IMR-90 (cell line): ENCODE measurements around the gene OPA3. TPM values are rescaled to one million over a fixed set of nuclear protein-coding genes. Genes with fewer than 3 reads are reported as not detected.

Experiments used
- ATAC-seq: fragments of 200-7000 bp; cut with Tn5 transposase; 2 replicates; pipeline ENCODE4 v1.9.1; 2020; ENCODE audit warnings: low read depth, mild to moderate bottlenecking, moderate library complexity
- BruUV-seq: library from RNA; stranded (reverse); fragments of 400-500 nt; replicated peaks from 2 replicates; lab custom pipeline; 2021; lab: Mats Ljungman, UMichigan
- CTCF ChIA-PET: fragments of 300-600 bp; formaldehyde crosslinking; extraction: SDS; loops from one replicate; lab custom pipeline; 2021; ENCODE audit warnings: antibody characterized with exemption; lab: Yijun Ruan, JAX
- POLR2A ChIA-PET: fragments of 300-600 bp; sonication (Branson Sonifier 250); formaldehyde crosslinking; loops from one replicate; lab custom pipeline; 2022; ENCODE audit warnings: antibody characterized with exemption; ENCODE audit not compliant: unreplicated experiment; lab: Charles Lee
- DNase-seq: peaks from one replicate; pipeline ENCODE4 v3.0.0; 2013
- H2AFZ ChIP-seq: replicated peaks from 2 replicates; pipeline ENCODE3; 2013; ENCODE audit warnings: low read length, mild to moderate bottlenecking; ENCODE audit not compliant: poor library complexity
- H2AK5ac ChIP-seq: 2 replicates; pipeline ENCODE4 v1.6.1; 2013; ENCODE audit warnings: low read depth, low read length, inconsistent platforms
- H2AK9ac ChIP-seq: replicated peaks from 2 replicates; pipeline ENCODE3; 2013; ENCODE audit warnings: mild to moderate bottlenecking, low read depth, low read length, moderate library complexity; ENCODE audit not compliant: poor library complexity
- H2BK120ac ChIP-seq: 2 replicates; pipeline ENCODE4 v1.6.1; 2013; ENCODE audit warnings: low read depth, low read length, inconsistent platforms
- H2BK15ac ChIP-seq: 3 replicates; pipeline ENCODE4 v1.6.1; 2013; ENCODE audit warnings: low read depth, low read length, inconsistent platforms
- H2BK20ac ChIP-seq: 2 replicates; pipeline ENCODE4 v1.6.1; 2013; ENCODE audit warnings: low read depth, mild to moderate bottlenecking, inconsistent platforms, low read length, moderate library complexity
- H2BK5ac ChIP-seq: 2 replicates; pipeline ENCODE4 v1.6.1; 2013; ENCODE audit warnings: mild to moderate bottlenecking, low read depth, low read length, inconsistent platforms; ENCODE audit not compliant: poor library complexity, severe bottlenecking
- H3K14ac ChIP-seq: replicated peaks from 2 replicates; pipeline ENCODE4 v1.6.1; 2013; ENCODE audit warnings: low read depth, low read length, inconsistent platforms
- H3K18ac ChIP-seq: 2 replicates; pipeline ENCODE4 v1.6.1; 2013; ENCODE audit warnings: low read depth, low read length, control low read depth
- H3K23ac ChIP-seq: 2 replicates; pipeline ENCODE4 v1.6.1; 2013; ENCODE audit warnings: low read depth, low read length, inconsistent platforms
- H3K27ac ChIP-seq: 2 replicates; pipeline ENCODE4 v1.5.1; 2013; ENCODE audit warnings: mild to moderate bottlenecking, control low read depth, low read length; ENCODE audit not compliant: insufficient read depth
- H3K27me3 ChIP-seq: 2 replicates; pipeline ENCODE4 v1.6.1; 2013; ENCODE audit warnings: low read length; ENCODE audit not compliant: control insufficient read depth, insufficient read depth
- H3K36me3 ChIP-seq: 2 replicates; pipeline ENCODE4 v1.6.1; 2013; ENCODE audit warnings: low read length, mixed read lengths; ENCODE audit not compliant: control insufficient read depth, insufficient read depth
- H3K4ac ChIP-seq: 2 replicates; pipeline ENCODE4 v1.6.1; 2013; ENCODE audit warnings: low read depth, low read length, inconsistent platforms
- H3K4me1 ChIP-seq: 2 replicates; pipeline ENCODE4 v1.6.1; 2013; ENCODE audit warnings: low read length, mixed read lengths; ENCODE audit not compliant: control insufficient read depth, insufficient read depth
- H3K4me2 ChIP-seq: 2 replicates; pipeline ENCODE4 v1.6.1; 2013; ENCODE audit warnings: low read depth, mild to moderate bottlenecking, control low read depth, low read length, moderate library complexity
- H3K4me3 ChIP-seq: 2 replicates; pipeline ENCODE4 v1.5.1; 2013; ENCODE audit warnings: low read depth, mild to moderate bottlenecking, control low read depth, low read length, moderate library complexity; ENCODE audit not compliant: insufficient read depth
- H3K56ac ChIP-seq: 2 replicates; pipeline ENCODE4 v1.6.1; 2013; ENCODE audit warnings: low read length, inconsistent platforms; ENCODE audit not compliant: insufficient read depth; ENCODE audit errors: extremely low read depth
- H3K79me1 ChIP-seq, 2 experiments: 2 replicates each; pipeline ENCODE4 v1.6.1; 2013; ENCODE audit warnings: low read length in 2 of 2, inconsistent platforms in 1 of 2, low read depth in 1 of 2
- H3K9ac ChIP-seq: 2 replicates; pipeline ENCODE4 v1.6.1; 2013; ENCODE audit warnings: low read depth, low read length, control low read depth
- H3K9me1 ChIP-seq: 2 replicates; pipeline ENCODE4 v1.6.1; 2013; ENCODE audit warnings: low read length, inconsistent platforms; ENCODE audit not compliant: insufficient read depth
- H3K9me3 ChIP-seq: 2 replicates; pipeline ENCODE4 v1.6.1; 2013; ENCODE audit warnings: low read length; ENCODE audit not compliant: control insufficient read depth, insufficient read depth
- H4K20me1 ChIP-seq: 2 replicates; pipeline ENCODE4 v1.6.1; 2013; ENCODE audit warnings: low read length, inconsistent platforms; ENCODE audit not compliant: insufficient read depth
- H4K5ac ChIP-seq: 2 replicates; pipeline ENCODE4 v1.6.1; 2013; ENCODE audit warnings: mild to moderate bottlenecking, low read depth, low read length, control low read depth
- H4K8ac ChIP-seq, 2 experiments: 2 replicates each; pipeline ENCODE4 v1.6.1; 2013; ENCODE audit warnings: low read depth in 2 of 2, low read length in 2 of 2, control low read depth in 1 of 2, inconsistent platforms in 1 of 2
- H4K91ac ChIP-seq: 2 replicates; pipeline ENCODE4 v1.6.1; 2013; ENCODE audit warnings: low read depth, low read length, inconsistent platforms; ENCODE audit not compliant: insufficient read depth
- CEBPB ChIP-seq: IDR thresholded peaks from 2 replicates; pipeline ENCODE4 v1.6.1; 2012; ENCODE audit warnings: low read depth, low read length, improper control_type of control experiment
- CHD1 ChIP-seq: IDR thresholded peaks from 2 replicates; pipeline ENCODE4 v1.6.1; 2012; ENCODE audit warnings: low read depth, low read length, improper control_type of control experiment
- CTCF ChIP-seq: conservative IDR thresholded peaks from 2 replicates; pipeline ENCODE4 v1.5.1; 2012; ENCODE audit warnings: mild to moderate bottlenecking, low read depth, low read length, improper control_type of control experiment
- FOS ChIP-seq: fragments of 150-350 bp; IDR thresholded peaks from 2 replicates; pipeline ENCODE4 v1.6.1; 2016; ENCODE audit warnings: low read depth, low read length
- MXI1 ChIP-seq: IDR thresholded peaks from 2 replicates; pipeline ENCODE4 v1.6.1; 2012; ENCODE audit warnings: low read depth, mild to moderate bottlenecking, low read length, moderate library complexity, borderline replicate concordance
- NFE2L2 ChIP-seq: fragments of 150-350 bp; IDR thresholded peaks from 2 replicates; pipeline ENCODE4 v1.6.1; 2016; ENCODE audit warnings: low read depth, mild to moderate bottlenecking, low read length
- RCOR1 ChIP-seq: IDR thresholded peaks from 2 replicates; pipeline ENCODE4 v1.6.1; 2012; ENCODE audit warnings: mild to moderate bottlenecking, low read length, improper control_type of control experiment; ENCODE audit not compliant: insufficient replicate concordance
- RFX5 ChIP-seq: IDR thresholded peaks from 2 replicates; pipeline ENCODE4 v1.8.0; 2012; ENCODE audit warnings: low read depth, mild to moderate bottlenecking, low read length, moderate library complexity
- WGBS, 2 experiments: methylation state at CpG; one replicate each; pipeline versions ENCODE4 v1.1.5 to v1.1.7; 2013; ENCODE audit warnings: missing lambda C conversion rate in 2 of 2; ENCODE audit not compliant: insufficient read length in 1 of 2; ENCODE audit errors: extremely low coverage in 2 of 2; 5-methylcytosine and 5-hydroxymethylcytosine counted together
- dilution Hi-C: fragments of 300-500 bp; cut with HindIII; formaldehyde crosslinking; loops from one replicate; pipeline ENCODE4 v1.14.3; 2018; ENCODE audit warnings: low sequenced_read_pairs; ENCODE audit not compliant: unreplicated experiment
- in situ Hi-C: fragments of 300-500 bp; cut with MboI; formaldehyde crosslinking; loops from 3 replicates; pipeline ENCODE4 v1.14.3; 2019; ENCODE audit warnings: low sequenced_read_pairs, inconsistent platforms, mixed read lengths
- intact Hi-C: fragments of 100-400 bp; cut with micrococcal nuclease; formaldehyde crosslinking; loops from 2 replicates; pipeline ENCODE4 v1.10.0; 2022
- polyA plus RNA-seq, 3 experiments: library from polyadenylated mRNA; depleted of rRNA; stranded (reverse); fragments of >200 nt; gene quantifications; 2 replicates each; pipeline ENCODE4 v1.2.3, GENCODE V29; 2012; ENCODE audit warnings: low replicate concordance in 1 of 3
- total RNA-seq: library from RNA; depleted of rRNA; stranded (reverse); fragments of >200 nt; gene quantifications from 2 replicates; pipeline ENCODE4 v1.2.3, GENCODE V29; 2012

The OPA3 gene
- total and polyA plus RNA-seq, 2 of the 4 experiments (the other 2 are of a cell fraction), result 5.2 to 9.6 TPM

GRCh38 chr19:45592366-45592765 is 7.8 kb upstream of the OPA3 start:
- CTCF ChIA-PET, result no interaction called here
- in situ Hi-C loops, result no loop called here
- no TSS peak for BruUV-seq

More at GRCh38 chr19:45592366-45592765, 7.8 kb upstream of the OPA3 start:
- H3K23ac ChIP-seq, result no peak overlapping the region
- H3K4ac ChIP-seq, result no peak overlapping the region
- no peaks in the 10 kb centered on the region for H3K79me1 ChIP-seq
- TF ChIP-seq CEBPB, result no peak
- TF ChIP-seq RCOR1, result no peak
- no peak for TF ChIP-seq CTCF
- no peak for TF ChIP-seq RFX5
- TF ChIP-seq CHD1, result no peak
- TF ChIP-seq NFE2L2, result no peak
- TF ChIP-seq FOS, result no peak
- TF ChIP-seq MXI1, result no peak
- H4K8ac ChIP-seq, result no peak overlapping the region
- H4K20me1 ChIP-seq, result no peaks in the 10 kb centered on the region
- no peak overlapping the region for H2BK20ac ChIP-seq
- ATAC-seq (no peak), DNase-seq (no peak)
- no peak overlapping the region for H4K91ac ChIP-seq
- no peak overlapping the region for H2AK9ac ChIP-seq
- no peaks in the 10 kb centered on the region for H3K9me3 ChIP-seq
- no peak overlapping the region for H3K4me2 ChIP-seq
- no peak overlapping the region for H2AK5ac ChIP-seq
- no peak overlapping the region for H4K5ac ChIP-seq
- H2AFZ ChIP-seq, result no peak overlapping the region
- H3K27me3 ChIP-seq, result peaks cover 12% of the 10 kb centered on the region
- dilution Hi-C loops (no loop called here), intact Hi-C loops (no loop called here)
- H2BK15ac ChIP-seq, result no peak overlapping the region
- H3K9me1 ChIP-seq, result no peaks in the 10 kb centered on the region
- no peaks in the 10 kb centered on the region for H3K36me3 ChIP-seq
- H3K4me1 ChIP-seq, result no peaks in the 10 kb centered on the region
- no peak overlapping the region for H3K9ac ChIP-seq
- no peak overlapping the region; the same call in 1 of the 2 replicates for H3K14ac ChIP-seq
- POLR2A ChIA-PET, result no interaction called here
- no peak overlapping the region for H3K18ac ChIP-seq
- no peak overlapping the region for H2BK5ac ChIP-seq
- no peak overlapping the region for H2BK120ac ChIP-seq
- no peak overlapping the region for H3K4me3 ChIP-seq
- no peak overlapping the region for H3K56ac ChIP-seq
- H3K27ac ChIP-seq, result no peak overlapping the region
- 32% methylated on average over 3 of the region's 4 CpGs; no CpG with 5 or more reads in 1 of the 2 experiments for WGBS, 2 experiments
